HEK293T (cell line): ENCODE measurements around the gene AMER3.

Experiments
- BHLHE40 ChIP-seq: fragments of 450-650 bp; IDR thresholded peaks from 2 replicates; pipeline ENCODE4 v1.6.1; 2016; ENCODE audit warnings: mild to moderate bottlenecking, moderate library complexity, borderline replicate concordance
- FOXA1 ChIP-seq: fragments of 450-650 bp; IDR thresholded peaks from 2 replicates; pipeline ENCODE4 v1.6.1; 2016; ENCODE audit warnings: mild to moderate bottlenecking
- FOXK2 ChIP-seq: fragments of 450-650 bp; IDR thresholded peaks from 2 replicates; pipeline ENCODE4 v1.6.1; 2016; ENCODE audit warnings: mild to moderate bottlenecking
- FOXM1 ChIP-seq: fragments of 450-650 bp; IDR thresholded peaks from 2 replicates; pipeline ENCODE4 v1.6.1; 2017; ENCODE audit warnings: mild to moderate bottlenecking, borderline replicate concordance
- HDGF ChIP-seq: fragments of 450-650 bp; IDR thresholded peaks from 2 replicates; pipeline ENCODE4 v1.6.1; 2017; ENCODE audit warnings: antibody characterized with exemption, borderline replicate concordance
- TARDBP ChIP-seq: fragments of 450-650 bp; IDR thresholded peaks from 2 replicates; pipeline ENCODE4 v1.6.1; 2016

- TF ChIP-seq BHLHE40 (no peak), TARDBP (no peak), HDGF (no peak), FOXK2 (no peak), FOXA1 (no peak), FOXM1 (no peak)
These were observed 14.1 kb downstream of the AMER3 start for GRCh38 chr2:130769343-130769907.
